DMS 273 (cell line): Measurements from ENCODE around the gene MAPKAP1.
A peak's percentile ranks its signal among the peaks of the same experiment; 100 is the strongest.

Source experiments
- DNase-seq: peaks from one replicate; lab custom pipeline; 2025; ENCODE audit not compliant: unreplicated experiment; lab: John Stamatoyannopoulos, UW

Gene MAPKAP1

DNA sequence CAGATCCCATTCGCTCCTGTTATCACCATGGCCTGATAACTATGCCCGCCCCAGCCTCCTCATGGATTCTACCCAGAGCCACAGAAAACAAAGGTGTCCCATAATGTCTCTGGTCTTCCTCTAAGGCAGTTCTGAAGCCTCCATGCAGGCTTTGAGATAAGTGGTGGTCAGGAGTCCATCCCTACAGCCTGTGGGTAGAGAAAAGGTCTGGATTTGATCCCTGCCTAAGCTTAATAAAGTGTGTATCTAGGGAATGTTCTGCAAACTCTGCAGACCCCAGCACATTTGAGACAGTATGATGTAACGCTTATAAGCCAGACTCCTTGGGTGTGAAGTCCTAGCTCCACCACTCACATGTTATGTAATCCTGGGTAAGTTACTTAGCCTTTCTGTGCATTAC is 187.3 kb downstream of the MAPKAP1 start:
- DNase-seq: no peak

DNA sequence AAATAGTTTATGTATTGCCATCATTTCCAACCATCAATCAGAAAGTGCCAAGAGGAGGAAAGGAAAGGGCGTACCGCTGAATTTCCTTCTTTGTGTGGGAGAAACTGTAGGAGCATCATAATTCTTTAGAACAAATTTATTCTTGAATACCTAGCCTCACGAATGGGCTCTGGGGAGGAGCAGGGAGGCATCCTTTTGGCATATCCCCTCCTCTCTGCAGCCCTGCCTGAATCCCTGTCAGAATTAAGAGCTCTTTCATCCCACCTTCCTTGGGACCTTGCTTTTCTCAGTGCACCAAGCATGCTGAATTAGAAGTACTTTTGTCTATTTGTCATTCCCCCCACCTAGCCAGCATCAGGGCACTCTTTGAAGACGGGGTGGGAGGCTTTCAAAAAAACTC is 189.4 kb downstream of the MAPKAP1 start:
- DNase-seq: no peak

DNA sequence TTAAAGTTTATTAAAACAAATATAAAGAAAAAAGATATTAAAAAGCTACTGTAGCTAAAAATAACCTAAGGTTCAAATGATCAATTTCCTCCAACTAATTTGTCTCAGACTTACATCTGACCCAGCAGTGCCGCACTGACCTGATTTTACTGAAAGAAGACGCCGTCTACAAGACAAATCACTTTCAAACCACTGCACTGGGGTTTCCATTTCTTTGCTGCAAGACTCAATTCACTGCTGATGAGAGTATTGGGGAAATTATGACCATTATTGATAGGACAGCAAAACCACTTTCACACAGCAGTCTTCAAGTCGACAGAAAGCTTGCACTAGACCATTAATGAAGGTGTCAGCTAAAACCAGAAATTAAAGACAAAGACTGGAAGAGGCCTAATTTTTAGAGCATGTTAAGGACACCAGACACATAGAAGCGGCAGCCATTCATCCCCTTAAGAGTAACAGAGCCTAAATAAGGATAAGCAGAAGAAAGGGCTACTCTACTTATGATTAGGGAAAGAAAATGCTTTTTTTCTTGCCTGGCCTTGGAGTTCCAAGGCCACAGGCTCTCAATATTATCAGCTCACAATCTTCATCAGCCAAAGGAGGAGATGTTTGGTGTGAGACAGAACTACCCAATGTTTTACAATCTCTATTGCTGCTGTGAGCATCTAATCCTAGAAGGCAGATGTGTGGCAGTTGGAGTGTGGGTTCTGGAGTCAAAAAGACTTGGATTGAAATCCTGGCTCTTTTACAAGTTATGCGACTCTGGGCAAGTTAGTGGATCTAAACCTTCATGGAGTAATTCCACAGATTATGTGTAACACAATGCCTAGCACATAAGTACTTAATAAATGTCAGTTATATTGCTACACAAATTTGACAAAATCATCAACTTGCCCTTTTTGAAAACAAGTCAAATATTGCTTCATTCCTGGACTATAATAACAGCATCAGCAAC is 190.7 kb downstream of the MAPKAP1 start:
- DNase-seq: no peak

DNA sequence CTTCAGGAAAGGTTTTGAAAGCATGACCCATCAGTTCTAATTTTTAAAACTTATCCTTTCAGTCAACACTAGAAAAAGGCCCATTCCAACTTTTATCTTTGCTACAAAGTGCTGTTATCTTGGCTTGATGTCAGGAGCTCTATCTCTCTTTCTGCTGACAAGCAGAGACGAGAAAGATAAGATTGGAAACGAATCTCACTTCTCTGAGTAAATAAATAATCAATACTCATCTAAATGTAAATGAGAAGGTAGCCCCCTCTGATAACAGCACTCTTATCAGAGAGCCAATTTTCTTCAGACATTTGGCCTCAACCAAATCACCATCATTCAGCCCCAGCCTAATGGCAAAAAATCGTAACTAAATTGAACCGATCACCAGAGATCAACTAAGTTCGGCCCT is 191.7 kb downstream of the MAPKAP1 start:
- no peak for DNase-seq

DNA sequence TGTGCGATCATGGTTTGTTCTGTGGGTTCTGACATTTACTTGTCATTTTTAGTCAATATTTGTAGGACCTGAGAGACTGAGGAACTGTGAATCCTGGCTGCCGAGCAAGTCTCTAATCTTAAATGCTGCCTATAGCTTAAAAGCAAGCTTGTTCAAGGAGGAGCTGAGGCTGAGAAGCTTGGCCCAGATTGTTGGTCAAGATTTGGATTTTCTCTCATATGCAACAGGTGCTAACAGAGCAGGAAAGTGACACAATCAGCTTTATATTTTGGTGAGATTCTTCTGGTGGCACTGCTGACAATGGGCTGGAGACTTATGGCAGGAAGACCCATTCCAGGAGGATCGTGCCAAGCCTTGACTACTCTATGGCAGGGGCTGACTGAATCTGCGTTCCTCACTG is 192.5 kb downstream of the MAPKAP1 start:
- DNase-seq: no peak

DNA sequence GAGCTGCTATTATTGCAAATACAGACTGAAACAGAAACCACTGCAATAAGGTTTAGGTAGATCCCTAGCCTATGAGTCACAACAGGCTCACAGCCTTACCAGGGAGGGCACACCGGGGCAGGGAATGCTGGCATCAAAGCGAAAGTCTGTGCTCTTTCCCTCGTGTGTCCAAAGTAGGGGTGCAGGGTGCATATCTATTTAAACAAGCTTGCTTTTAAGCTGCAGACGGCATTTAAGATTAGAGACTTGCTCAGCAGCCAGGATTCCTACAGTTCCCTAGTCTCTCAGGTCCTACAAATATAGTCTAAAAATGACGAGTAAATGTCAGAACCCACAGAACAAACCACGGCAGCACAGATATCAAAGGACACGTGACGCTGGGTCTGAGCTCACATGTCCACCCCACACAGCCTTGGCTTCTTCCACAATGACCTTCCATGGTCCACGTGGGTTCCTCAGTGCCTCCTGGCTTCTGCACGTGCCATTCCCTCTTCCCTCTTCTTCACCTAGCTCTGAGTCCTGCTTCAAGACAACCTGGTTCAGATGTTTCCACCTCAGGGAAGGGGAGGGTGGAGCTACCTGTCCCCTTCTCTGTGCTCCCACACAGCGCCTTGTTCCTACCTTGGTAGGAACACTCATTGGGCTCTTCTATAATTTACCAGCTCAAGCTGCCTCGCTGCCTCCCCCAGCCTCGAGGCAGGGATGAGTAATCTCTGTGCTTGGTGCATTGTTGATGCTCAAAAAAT is 193.2 kb downstream of the MAPKAP1 start:
- no peak for DNase-seq

DNA sequence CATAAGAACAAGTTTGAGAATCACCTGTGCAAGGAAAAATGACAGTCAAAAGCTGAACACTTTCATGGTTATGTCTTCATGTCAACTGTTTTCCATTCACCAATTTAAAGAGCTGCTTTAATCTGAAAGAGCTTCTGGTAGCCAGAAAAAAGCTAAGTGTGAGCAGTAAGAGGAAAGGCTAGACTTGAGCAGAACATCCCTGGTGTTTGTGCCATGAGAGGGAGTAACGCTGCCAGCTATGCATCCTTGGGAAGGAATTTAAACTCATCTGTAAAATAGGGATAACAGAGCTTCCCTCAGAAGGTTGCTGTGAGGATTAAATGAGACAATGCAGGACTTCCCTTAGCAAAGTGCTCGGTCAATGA is 193.7 kb downstream of the MAPKAP1 start:
- DNase-seq: no peak

DNA sequence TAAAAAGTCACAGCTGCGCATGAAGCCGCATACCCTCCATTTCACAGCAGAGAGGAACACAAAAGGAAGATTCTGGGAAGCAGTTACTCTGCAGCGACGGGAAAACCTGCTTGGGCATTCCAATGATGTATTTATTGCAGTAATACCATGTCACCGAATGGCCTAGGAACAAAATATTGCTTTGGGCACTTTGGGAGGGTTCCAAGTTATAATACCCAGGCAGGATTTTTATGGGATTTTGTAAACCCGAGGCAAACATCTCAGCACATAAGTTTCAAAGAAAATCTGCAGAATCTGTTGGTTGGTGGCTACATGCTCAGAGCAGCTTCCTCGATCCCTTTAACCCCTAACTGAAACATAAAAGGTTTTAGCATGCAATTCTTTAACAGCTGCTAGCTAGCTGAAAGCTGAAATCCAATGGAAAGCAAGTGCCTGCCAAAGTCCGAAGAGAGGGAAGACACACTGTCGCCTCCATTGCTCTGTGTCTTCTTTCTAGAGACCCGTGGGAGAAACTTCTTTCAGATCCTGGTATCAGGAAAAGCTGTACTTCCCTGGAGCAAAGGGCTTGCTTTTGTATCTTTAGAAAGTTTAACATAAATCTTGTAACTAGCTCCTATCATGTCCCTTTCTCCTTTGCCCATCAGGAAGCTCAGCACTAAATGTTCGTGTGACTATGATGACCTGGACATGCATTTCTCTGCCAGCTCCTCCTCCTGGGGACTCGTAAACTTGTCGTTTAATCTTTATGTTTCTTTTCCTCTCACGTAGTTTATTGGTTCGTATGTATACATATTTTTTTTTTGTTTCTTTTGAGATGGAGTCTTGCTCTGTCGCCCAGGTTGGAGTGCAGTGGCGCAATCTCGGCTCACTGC is 195.0 kb downstream of the MAPKAP1 start:
- no peak for DNase-seq

DNA sequence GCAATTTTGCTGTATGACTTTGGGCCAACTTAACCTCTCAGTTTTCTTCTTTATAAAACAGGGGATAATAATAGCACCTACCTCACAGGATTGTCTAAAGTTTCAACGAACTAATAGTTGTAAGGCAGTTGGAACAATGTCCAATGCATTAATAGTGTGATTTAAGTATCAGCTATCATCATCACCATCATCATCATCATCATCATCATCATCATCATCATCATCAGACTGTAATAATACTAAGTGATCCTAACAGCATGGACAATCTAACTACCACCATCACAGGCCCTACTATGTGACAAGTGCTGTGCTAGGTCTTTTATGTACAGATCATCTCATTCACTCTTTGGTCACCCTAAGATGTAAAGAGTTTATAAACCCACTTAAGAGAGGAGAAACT is 196.0 kb downstream of the MAPKAP1 start:
- no peak for DNase-seq

DNA sequence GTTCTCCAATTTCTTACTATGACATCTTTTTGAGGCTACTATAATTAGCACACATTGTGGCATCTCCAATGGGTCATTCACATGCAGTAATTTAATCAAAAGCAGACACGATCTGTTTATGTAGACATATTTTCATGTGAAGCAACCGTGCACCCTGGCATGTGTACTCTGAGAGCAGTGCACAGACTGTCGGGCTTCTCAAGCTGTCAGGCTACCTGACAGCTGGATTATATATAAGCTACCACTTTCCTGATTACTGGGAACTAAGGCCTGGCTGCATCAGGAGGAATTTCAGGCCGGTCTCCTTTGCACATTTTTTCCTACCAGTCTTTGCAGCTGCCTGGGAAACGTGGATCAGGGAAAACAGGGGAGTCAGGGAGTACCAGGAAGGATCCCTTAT is 197.5 kb downstream of the MAPKAP1 start:
- DNase-seq: peak; percentile 78

DNA sequence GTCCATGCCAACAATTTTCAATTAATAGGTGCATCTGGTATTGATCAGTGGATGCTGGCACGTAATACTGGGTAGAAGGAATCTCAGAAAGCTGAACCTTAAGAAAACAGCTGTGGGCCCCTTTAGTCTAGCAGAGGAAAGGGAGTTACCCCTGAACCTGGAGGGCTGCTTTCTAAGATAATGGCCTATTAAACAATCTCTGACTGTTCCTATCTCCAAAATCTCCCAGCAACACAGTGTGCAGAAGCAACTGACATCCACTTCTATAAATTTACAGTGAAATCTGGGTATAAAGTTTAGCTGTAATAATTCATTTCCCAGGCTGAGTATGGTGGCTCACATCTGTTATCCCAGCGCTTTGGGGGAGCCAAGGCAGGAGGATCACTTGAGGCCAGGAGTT is 198.8 kb downstream of the MAPKAP1 start:
- no peak for DNase-seq

DNA sequence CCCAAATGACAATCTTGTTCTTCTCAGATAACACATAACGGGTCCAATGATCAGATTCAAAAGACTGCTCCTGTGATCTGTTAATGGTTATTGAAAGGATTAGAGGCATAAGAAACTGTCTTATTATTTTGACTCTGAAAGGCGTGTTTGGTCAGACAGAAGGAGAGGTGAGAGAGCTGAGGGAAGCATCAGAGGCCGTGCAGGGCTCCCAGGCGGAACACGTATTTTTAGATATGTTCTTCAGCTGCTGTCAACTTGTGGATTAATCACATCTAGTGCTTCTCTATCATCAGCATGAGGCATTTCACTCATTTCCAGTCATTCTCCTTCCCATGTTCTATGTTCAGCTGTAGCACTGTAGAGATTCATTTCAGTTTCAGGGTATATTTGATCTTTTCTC is 199.8 kb downstream of the MAPKAP1 start:
- DNase-seq: no peak

DNA sequence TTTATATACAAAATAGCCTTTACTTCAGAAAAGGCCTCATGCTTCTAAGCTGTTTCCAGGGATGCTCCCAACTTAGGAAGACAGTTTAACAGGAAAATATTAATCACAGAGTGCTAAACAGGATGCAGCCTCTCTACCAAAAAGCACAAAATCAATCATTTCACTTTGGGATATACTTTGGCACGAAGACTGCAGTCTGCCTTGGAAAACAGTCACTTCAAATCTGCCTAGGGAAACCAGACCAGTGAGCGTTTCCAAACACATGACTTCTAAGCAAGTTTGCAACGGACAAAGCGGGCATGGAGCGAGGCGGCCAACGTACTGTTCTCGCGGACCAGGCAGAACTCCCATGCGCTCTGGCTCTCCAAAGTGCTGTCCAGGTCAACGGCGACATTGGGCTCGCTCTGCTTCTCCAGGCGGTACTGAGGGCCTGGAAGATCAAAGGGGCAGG is 201.0 kb downstream of the MAPKAP1 start:
- DNase-seq: no peak

DNA sequence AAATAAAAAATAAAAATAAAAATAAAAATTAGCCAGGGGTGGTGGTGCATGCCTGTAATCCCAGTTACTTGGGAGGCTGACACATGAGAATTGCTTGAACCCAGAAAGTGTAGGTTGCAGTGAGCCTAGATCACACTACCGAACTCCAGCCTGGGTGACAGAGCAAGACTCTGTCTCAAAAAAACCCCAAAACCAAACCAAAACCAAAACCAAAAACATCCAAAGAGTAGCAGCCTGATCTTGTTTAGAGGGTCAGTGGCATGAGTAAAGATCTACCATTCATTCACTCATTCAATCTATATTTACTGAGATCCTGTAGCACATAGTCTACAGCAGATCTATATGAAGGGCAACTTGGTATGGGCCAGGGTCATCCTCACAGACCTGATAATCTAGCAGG is 202.4 kb downstream of the MAPKAP1 start:
- DNase-seq: no peak

DNA sequence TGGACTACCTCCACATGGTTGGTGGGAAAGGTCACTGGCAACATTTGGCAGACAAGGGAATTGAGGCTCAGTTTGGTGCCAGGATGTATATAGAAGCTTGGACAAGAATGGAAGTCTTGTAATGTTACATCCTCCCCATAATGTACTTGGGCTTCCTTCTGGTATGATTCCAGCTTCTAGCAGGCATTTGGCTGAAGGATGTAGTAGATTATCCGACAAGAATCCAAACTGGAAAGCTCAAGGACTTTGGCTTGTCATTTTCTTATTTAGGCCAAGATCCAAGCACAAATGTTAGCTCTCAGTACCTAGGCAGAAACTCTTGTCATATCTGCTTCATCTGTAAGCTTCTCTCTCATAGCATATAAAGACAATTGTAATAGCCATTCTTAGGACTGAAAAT is 209.1 kb downstream of the MAPKAP1 start:
- DNase-seq: no peak

DNA sequence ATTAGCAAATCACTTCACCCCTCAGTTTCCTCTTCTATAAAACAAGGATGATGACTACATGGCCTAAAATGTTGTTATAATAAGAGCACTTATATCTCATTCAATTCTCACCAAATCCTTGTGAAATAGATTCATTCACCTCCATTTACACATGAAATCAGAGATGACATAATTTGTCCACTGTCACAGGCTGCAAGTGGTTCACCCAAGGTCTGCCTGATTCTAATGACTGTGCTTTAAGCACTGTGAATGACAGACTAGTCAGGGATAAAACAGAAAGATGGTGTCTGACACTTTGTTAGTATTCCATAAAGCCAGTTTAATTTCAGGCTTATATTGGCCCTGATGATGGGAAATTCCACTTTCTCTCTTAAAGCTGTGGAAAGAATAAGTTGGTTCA is 209.5 kb downstream of the MAPKAP1 start:
- no peak for DNase-seq

DNA sequence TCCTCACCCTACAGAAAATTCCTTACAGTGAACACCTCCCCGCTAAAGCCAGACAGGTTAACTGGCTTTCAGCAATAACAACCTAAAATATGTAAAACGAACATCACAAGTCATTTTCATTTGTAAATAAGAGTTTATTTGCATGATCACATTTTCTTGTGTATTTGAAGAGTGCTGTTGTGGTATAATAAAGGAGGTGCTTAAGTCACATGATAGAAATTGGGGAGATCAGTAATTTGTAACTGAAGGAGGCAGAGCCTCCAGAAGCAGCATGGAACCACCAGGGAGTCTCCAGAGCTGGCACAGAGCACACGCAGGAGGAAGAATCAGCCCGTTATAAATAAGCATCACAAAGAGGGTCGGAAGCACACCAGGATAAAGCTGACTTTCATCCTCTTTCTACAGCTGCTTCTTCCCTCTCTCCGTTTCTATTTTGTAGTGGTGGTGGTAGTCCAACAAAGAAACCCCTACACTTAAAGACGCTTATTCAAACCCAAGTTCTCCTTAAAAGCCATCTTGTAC is 210.6 kb downstream of the MAPKAP1 start:
- DNase-seq: no peak

DNA sequence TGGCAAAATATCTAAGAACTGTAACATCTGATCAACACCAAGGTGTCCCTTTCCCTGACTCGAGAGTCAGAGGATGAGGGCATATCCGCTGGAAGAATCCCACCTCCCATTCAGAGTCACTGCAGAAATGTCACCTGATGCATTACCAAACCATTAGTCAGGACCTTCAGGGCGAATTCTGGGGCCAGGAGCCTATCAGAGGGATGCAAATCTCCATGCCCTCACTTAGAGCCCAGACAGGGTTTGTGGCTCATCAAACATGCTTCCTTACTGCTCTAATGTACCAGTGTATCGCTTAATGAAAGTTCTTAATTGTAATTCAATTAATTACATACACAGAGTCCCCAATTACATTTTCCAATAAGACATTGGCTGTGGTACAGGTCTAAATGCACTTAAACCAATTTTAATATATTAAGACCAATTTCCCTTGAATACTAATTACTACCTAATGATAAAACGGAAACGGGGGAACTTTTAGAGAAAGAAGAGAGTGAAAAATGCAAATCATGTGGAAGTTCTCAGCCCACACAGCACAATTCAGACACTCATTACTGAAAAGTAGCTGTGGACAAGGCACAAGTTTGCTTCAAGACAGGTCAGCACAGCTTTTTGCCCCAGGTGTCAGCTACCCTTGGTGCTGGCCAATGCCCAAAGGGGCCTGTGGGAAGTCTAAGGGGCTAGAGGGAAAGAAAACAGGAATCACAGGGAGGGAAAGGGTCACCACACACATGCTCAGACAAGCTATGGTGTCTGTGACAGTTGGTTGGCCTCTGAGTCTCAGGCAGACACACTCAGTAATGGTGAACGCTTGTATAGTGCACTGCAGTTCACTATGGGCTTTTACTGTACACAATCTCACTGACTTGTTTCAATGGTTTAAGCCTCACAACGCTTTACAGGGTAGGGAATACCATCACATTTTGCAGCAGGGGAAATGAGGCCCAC is 211.6 kb downstream of the MAPKAP1 start:
- no peak for DNase-seq

DNA sequence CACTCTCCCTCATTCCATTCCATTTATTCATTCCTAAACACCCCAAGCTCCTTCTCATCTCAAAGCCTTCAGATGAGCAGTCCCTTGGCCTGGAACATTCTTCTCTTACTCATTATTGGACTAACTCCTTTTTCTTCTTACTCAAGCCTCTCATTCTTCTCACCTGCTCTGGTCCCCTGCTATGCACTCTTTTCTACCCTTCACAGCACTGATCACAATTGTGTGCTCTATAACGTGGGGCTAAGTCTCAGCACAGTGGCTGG is 212.4 kb downstream of the MAPKAP1 start:
- no peak for DNase-seq
